GM12892 (cell line): Measurements from ENCODE around the gene TRPM4.
A peak's percentile ranks its signal among the peaks of the same experiment; 100 is the strongest.
"Not testable (repeated sequence)": the region's sequence is repeated elsewhere in the genome, so short reads cannot be mapped to it uniquely, and the experiment has no call there.

Source experiments
- DNase-seq: peaks from one replicate; pipeline ENCODE4 v3.0.0; 2011; ENCODE audit not compliant: insufficient read length
- FAIRE-seq: peaks from 2 replicates; lab custom pipeline; 2011; peaks lifted over from hg19 to GRCh38; lab: Jason Lieb, UNC
- POLR2A ChIP-seq: IDR thresholded peaks from 2 replicates; pipeline ENCODE4 v1.6.1; 2011; ENCODE audit warnings: low read depth, low read length, control low read depth
- POLR2AphosphoS5 ChIP-seq: IDR thresholded peaks from 2 replicates; pipeline ENCODE4 v1.6.1; 2011; ENCODE audit warnings: low read depth, low read length, control low read depth
- TAF1 ChIP-seq: IDR thresholded peaks from 2 replicates; pipeline ENCODE4 v1.6.1; 2011; ENCODE audit warnings: low read depth, mild to moderate bottlenecking, control low read depth, low read length, borderline replicate concordance

Gene TRPM4

DNA sequence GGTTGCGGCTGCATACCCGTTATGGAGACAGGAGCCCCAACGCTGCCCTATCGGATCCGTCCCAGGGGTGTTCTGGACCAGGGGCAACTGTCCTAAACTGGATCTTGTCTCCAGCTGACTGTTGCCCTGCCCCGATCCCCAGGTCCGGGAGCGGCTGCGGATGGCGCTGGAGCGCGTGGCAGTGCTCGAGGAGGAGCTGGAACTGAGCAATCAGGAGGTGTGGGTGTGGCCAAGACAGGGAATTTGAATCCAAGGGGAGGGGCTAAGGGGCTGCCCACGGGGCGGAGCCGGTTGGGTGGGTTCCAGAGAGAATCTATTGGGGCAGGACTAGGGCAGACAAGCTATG, 28.4 kb upstream of the TRPM4 start:
- no peak for DNase-seq
- no peak for FAIRE-seq
- TF ChIP-seq POLR2A = no peak
- TF ChIP-seq POLR2AphosphoS5 = no peak
- TF ChIP-seq TAF1 = no peak

DNA sequence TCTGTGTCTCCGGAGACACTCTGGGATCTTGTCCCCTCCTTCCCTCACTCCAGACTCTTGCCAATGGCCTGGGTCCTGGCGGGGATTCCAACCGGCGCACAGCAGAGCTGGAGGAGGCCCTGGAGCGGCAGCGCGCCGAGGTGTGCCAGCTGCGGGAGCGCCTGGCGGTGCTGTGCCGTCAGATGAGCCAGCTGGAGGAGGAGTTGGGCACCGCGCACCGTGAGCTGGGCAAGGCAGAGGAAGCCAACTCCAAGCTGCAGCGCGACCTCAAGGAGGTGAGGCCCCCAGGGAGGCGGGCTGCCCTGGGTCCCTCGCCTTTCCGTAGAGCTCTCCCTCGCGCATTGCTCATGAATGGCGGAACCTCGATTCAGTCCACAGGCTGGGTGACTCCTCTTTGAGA, 27.3 kb upstream of the TRPM4 start:
- DNase-seq = no peak
- FAIRE-seq = no peak
- TF ChIP-seq POLR2AphosphoS5 (no peak), TAF1 (no peak), POLR2A (no peak)

DNA sequence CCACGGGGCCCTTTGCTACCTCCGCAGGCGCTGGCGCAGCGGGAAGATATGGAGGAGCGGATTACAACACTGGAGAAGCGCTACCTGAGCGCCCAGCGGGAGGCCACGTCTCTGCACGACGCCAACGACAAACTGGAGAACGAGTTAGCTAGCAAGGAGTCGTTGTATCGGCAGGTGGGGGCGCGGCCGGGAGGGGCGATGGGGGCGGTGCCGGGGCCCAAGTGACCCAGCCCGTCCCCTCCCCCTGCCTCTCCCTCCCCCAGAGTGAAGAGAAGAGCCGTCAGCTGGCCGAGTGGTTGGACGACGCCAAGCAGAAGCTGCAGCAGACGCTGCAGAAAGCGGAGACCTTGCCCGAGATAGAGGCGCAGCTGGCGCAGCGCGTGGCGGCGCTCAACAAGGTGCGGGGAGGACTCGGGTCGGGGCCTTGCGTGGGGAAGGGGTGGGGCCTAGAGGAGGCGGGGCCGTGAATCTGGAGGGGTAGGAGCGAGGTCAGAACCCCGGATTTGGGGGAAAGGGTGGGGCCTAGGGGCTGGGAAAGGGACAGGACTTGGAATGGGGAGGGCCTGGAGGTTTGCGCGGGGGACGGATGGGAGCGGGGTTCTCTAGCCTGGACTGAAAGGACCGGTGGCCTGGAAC, 24.5 kb upstream of the TRPM4 start:
- no peak for DNase-seq
- FAIRE-seq = no peak
- TF ChIP-seq POLR2A = no peak
- no peak for TF ChIP-seq TAF1
- no peak for TF ChIP-seq POLR2AphosphoS5

GRCh38 chr19:49133621-49134454, 23.8 kb upstream of the TRPM4 start:
- DNase-seq = no peak
- FAIRE-seq = no peak
- TF ChIP-seq POLR2AphosphoS5 (no peak), TAF1 (no peak), POLR2A (no peak)

DNA sequence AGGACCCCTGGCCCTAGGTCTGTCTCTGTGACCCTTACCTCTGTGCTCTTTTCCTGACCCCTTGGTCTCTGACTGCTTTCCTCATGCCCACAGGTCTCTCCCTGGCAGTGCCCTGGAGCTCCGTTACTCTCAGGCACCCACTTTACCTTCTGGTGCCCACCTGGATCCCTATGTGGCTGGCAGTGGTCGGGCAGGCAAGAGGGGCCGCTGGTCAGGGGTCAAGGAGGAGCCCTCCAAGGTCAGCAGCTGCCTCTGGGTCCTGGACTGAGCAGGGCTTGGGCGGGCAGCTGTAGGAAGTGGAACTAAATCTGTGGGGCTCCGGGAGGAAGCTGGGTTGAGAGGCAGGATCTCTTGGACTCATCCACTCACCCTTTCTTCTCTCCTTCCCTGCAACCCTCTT, 21.9 kb upstream of the TRPM4 start:
- DNase-seq = no peak
- no peak for FAIRE-seq
- TF ChIP-seq POLR2A (no peak), TAF1 (no peak), POLR2AphosphoS5 (no peak)

DNA sequence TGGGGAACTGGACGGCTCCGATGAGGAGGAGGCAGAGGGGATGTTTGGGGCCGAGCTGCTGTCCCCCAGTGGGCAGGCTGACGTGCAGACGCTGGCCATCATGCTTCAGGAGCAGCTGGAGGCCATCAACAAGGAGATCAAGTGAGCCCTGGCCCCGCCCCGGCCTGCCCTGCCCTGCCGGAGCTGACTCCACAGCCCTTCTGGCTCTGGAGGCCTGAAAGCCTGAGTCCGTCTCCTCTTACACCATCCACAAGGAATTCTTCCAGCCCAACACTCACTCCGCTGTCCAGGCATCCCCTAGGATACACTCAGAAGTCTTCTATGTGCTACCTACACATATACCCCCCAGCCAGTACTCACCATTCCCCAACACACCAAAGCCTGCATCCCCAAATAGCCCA, 20.8 kb upstream of the TRPM4 start:
- FAIRE-seq (no peak), DNase-seq (no peak)
- TF ChIP-seq POLR2AphosphoS5 = no peak
- TF ChIP-seq POLR2A = no peak
- TF ChIP-seq TAF1 = no peak

DNA sequence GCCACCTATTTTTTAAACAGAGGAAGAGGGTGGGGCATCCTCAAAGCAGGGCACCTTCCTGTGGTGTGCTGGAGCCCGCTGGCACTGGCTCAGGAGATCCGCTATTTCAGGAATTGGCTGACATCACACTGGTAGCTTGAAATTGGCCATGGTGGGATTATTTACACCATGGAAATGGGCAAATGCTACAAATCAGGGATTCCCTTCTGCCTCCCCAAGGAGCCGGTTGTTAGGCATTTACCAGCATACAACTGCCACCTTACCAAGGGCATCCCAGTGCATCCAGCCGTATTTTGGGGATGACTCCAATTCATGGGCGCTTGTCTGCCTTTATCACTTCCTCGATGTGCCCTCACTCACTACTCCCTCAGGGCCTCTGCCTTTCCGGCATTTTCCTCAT, 16.6 kb upstream of the TRPM4 start:
- FAIRE-seq = no peak
- DNase-seq = no peak
- TF ChIP-seq POLR2A = no peak
- TF ChIP-seq TAF1 = no peak
- TF ChIP-seq POLR2AphosphoS5 = no peak

GRCh38 chr19:49141352-49141751, 16.2 kb upstream of the TRPM4 start:
- no peak for DNase-seq
- FAIRE-seq = no peak
- TF ChIP-seq POLR2A (no peak), POLR2AphosphoS5 (no peak), TAF1 (no peak)

DNA sequence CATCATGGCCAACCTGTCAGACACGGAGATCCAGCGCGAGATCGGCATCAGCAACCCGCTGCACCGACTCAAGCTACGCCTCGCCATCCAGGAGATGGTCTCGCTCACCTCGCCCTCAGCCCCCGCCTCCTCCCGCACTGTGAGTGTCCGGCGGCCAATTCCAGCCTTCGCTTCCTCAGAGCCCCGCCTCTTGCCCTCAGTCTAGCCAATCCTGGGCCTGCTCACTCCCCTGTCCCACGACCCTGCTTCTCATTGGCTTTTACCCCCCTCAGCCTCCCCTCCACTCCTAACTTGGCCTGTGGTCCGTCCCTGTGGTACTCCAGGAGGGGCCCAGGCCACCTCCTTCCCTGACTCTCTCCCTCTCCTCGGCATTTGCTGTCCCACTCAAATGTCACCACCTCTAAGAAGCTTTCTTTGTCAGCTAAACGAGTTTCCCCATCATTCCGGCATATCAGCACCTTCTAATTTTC, 14.7 kb upstream of the TRPM4 start:
- FAIRE-seq (peak; percentile 46), DNase-seq (no peak)
- TF ChIP-seq POLR2A (no peak), POLR2AphosphoS5 (no peak), TAF1 (no peak)

GRCh38 chr19:49145573-49146407, 11.8 kb upstream of the TRPM4 start:
- DNase-seq (peak; percentile 81), FAIRE-seq (no peak)
- no peak for TF ChIP-seq TAF1
- TF ChIP-seq POLR2A = no peak
- TF ChIP-seq POLR2AphosphoS5 = no peak

GRCh38 chr19:49146408-49146770, 11.2 kb upstream of the TRPM4 start:
- FAIRE-seq, DNase-seq: not testable (repeated sequence)

GRCh38 chr19:49148044-49148682, 9.4 kb upstream of the TRPM4 start:
- no peak for TF ChIP-seq TAF1
- TF ChIP-seq POLR2AphosphoS5 = no peak
- no peak for TF ChIP-seq POLR2A
- no peak for FAIRE-seq
- no peak for DNase-seq
